Stimulated activated effector memory CD8-positive, alpha-beta T cell treated with anti-CD3 and anti-CD28 coated beads, Interleukin-12 subunit alpha, Interleukin-12 subunit beta, amount 100 ng/mL, for 72 hours (primary cell): ENCODE measurements around the gene RGS6.
A peak's percentile ranks its signal among the peaks of the same experiment; 100 is the strongest.

Experiments
- ATAC-seq: fragments of 150-1000 bp; cut with Tn5 transposase; 2 replicates; pipeline ENCODE4 v1.10.0; 2021
- DNase-seq, 2 donors: peaks; one replicate each; pipeline ENCODE4 v3.0.0; 2021 to 2022; ENCODE audit warnings: low spot score in 2 of 2
- H3K27ac Mint-ChIP-seq: one replicate; pipeline ENCODE4 v1.8.0; 2022; ENCODE audit warnings: mild to moderate bottlenecking, mixed read lengths
- H3K36me3 Mint-ChIP-seq: one replicate; pipeline ENCODE4 v1.8.0; 2022; ENCODE audit warnings: mild to moderate bottlenecking, mixed read lengths
- H3K4me1 Mint-ChIP-seq: one replicate; pipeline ENCODE4 v1.8.0; 2022; ENCODE audit warnings: mixed read lengths
- H3K4me3 Mint-ChIP-seq: one replicate; pipeline ENCODE4 v1.8.0; 2022; ENCODE audit warnings: mild to moderate bottlenecking, mixed read lengths
- H3K9me3 Mint-ChIP-seq: one replicate; pipeline ENCODE4 v1.8.0; 2022; ENCODE audit warnings: mixed read lengths

RGS6 gene

GRCh38 chr14:72512925-72513324, 580.7 kb downstream of the RGS6 start:
- ATAC-seq: no peak
- no peak overlapping the region for H3K4me3 Mint-ChIP-seq
- H3K4me1 Mint-ChIP-seq: peaks cover 17% of the 10 kb centered on the region
- H3K9me3 Mint-ChIP-seq: no peaks in the 10 kb centered on the region
- no peak overlapping the region for H3K27ac Mint-ChIP-seq
- no peaks in the 10 kb centered on the region for H3K36me3 Mint-ChIP-seq
- DNase-seq: no peak

GRCh38 chr14:72513346-72513745, 581.1 kb downstream of the RGS6 start:
- Mint-ChIP-seq H3K9me3 (no peaks in the 10 kb centered on the region), H3K27ac (peak overlapping the region; percentile 29), H3K4me3 (no peak overlapping the region), H3K4me1 (peaks cover 21% of the 10 kb centered on the region), H3K36me3 (no peaks in the 10 kb centered on the region)
- DNase-seq (no peak), ATAC-seq (no peak)

- H3K9me3 Mint-ChIP-seq: no peaks in the 10 kb centered on the region
- H3K36me3 Mint-ChIP-seq: no peaks in the 10 kb centered on the region
- peaks cover 29% of the 10 kb centered on the region for H3K4me1 Mint-ChIP-seq
- H3K27ac Mint-ChIP-seq: peak overlapping the region; percentile 29
- ATAC-seq: no peak
- DNase-seq: no peak
- no peak overlapping the region for H3K4me3 Mint-ChIP-seq
Observed at GRCh38 chr14:72513965-72514659, 581.9 kb downstream of the RGS6 start.

- Mint-ChIP-seq H3K4me1 (peaks cover 34% of the 10 kb centered on the region), H3K9me3 (no peaks in the 10 kb centered on the region), H3K36me3 (no peaks in the 10 kb centered on the region), H3K27ac (no peak overlapping the region), H3K4me3 (no peak overlapping the region)
- ATAC-seq (no peak), DNase-seq (no peak)
Observed at GRCh38 chr14:72514660-72515025, 582.4 kb downstream of the RGS6 start.

GRCh38 chr14:72515779-72516770, 583.8 kb downstream of the RGS6 start:
- ATAC-seq (no peak), DNase-seq (no peak)
- H3K27ac Mint-ChIP-seq: peak overlapping the region; percentile 12
- H3K36me3 Mint-ChIP-seq: no peaks in the 10 kb centered on the region
- H3K4me1 Mint-ChIP-seq: peaks cover 49% of the 10 kb centered on the region
- H3K4me3 Mint-ChIP-seq: no peak overlapping the region
- no peaks in the 10 kb centered on the region for H3K9me3 Mint-ChIP-seq

GRCh38 chr14:72516936-72517700, 584.9 kb downstream of the RGS6 start:
- H3K9me3 Mint-ChIP-seq: no peaks in the 10 kb centered on the region
- ATAC-seq (peak; percentile 29), DNase-seq (peak; percentile 59 to 84)
- H3K36me3 Mint-ChIP-seq: no peaks in the 10 kb centered on the region
- no peak overlapping the region for H3K4me3 Mint-ChIP-seq
- H3K4me1 Mint-ChIP-seq: peaks cover 59% of the 10 kb centered on the region
- H3K27ac Mint-ChIP-seq: no peak overlapping the region

- Mint-ChIP-seq H3K4me3 (peak overlapping the region; percentile 38), H3K4me1 (peaks cover 62% of the 10 kb centered on the region), H3K36me3 (no peaks in the 10 kb centered on the region), H3K27ac (no peak overlapping the region), H3K9me3 (no peaks in the 10 kb centered on the region)
- DNase-seq (no peak), ATAC-seq (no peak)
Observed at GRCh38 chr14:72517736-72518135, 585.5 kb downstream of the RGS6 start.

GRCh38 chr14:72518809-72519377, 586.7 kb downstream of the RGS6 start:
- H3K9me3 Mint-ChIP-seq: no peaks in the 10 kb centered on the region
- no peaks in the 10 kb centered on the region for H3K36me3 Mint-ChIP-seq
- H3K4me3 Mint-ChIP-seq: peak overlapping the region; percentile 38
- peak in 1 of 2 donors; percentile 66 for DNase-seq
- H3K4me1 Mint-ChIP-seq: peaks cover 62% of the 10 kb centered on the region
- peak overlapping the region; percentile 66 for H3K27ac Mint-ChIP-seq
- ATAC-seq: peak; percentile 92

- Mint-ChIP-seq H3K36me3 (no peaks in the 10 kb centered on the region), H3K27ac (peak overlapping the region; percentile 66), H3K4me1 (peaks cover 69% of the 10 kb centered on the region), H3K4me3 (peak overlapping the region; percentile 38), H3K9me3 (no peaks in the 10 kb centered on the region)
- ATAC-seq (peak; percentile 68), DNase-seq (no peak)
Observed at GRCh38 chr14:72519543-72519942, 587.3 kb downstream of the RGS6 start.

GRCh38 chr14:72521045-72521444, 588.8 kb downstream of the RGS6 start:
- H3K4me3 Mint-ChIP-seq: peak overlapping the region; percentile 38
- peaks cover 73% of the 10 kb centered on the region for H3K4me1 Mint-ChIP-seq
- no peaks in the 10 kb centered on the region for H3K36me3 Mint-ChIP-seq
- DNase-seq (no peak), ATAC-seq (peak; percentile 70)
- peak overlapping the region; percentile 68 for H3K27ac Mint-ChIP-seq
- H3K9me3 Mint-ChIP-seq: no peaks in the 10 kb centered on the region

- DNase-seq (no peak), ATAC-seq (no peak)
- H3K9me3 Mint-ChIP-seq: no peaks in the 10 kb centered on the region
- H3K36me3 Mint-ChIP-seq: no peaks in the 10 kb centered on the region
- no peak overlapping the region for H3K4me3 Mint-ChIP-seq
- peaks cover 64% of the 10 kb centered on the region for H3K4me1 Mint-ChIP-seq
- no peak overlapping the region for H3K27ac Mint-ChIP-seq
Observed at GRCh38 chr14:72521968-72522741, 589.9 kb downstream of the RGS6 start.

- ATAC-seq (no peak), DNase-seq (no peak)
- no peaks in the 10 kb centered on the region for H3K36me3 Mint-ChIP-seq
- no peaks in the 10 kb centered on the region for H3K9me3 Mint-ChIP-seq
- peaks cover 57% of the 10 kb centered on the region for H3K4me1 Mint-ChIP-seq
- no peak overlapping the region for H3K4me3 Mint-ChIP-seq
- H3K27ac Mint-ChIP-seq: no peak overlapping the region
Observed at GRCh38 chr14:72522847-72523246, 590.6 kb downstream of the RGS6 start.

GRCh38 chr14:72523424-72524294, 591.4 kb downstream of the RGS6 start:
- no peaks in the 10 kb centered on the region for H3K36me3 Mint-ChIP-seq
- H3K27ac Mint-ChIP-seq: no peak overlapping the region
- no peak for ATAC-seq
- no peak for DNase-seq
- H3K4me3 Mint-ChIP-seq: no peak overlapping the region
- peaks cover 54% of the 10 kb centered on the region for H3K4me1 Mint-ChIP-seq
- no peaks in the 10 kb centered on the region for H3K9me3 Mint-ChIP-seq

GRCh38 chr14:72524295-72524629, 592.0 kb downstream of the RGS6 start:
- DNase-seq: no peak
- no peaks in the 10 kb centered on the region for H3K9me3 Mint-ChIP-seq
- H3K4me1 Mint-ChIP-seq: peaks cover 51% of the 10 kb centered on the region
- H3K36me3 Mint-ChIP-seq: no peaks in the 10 kb centered on the region
- no peak overlapping the region for H3K27ac Mint-ChIP-seq
- ATAC-seq: no peak
- H3K4me3 Mint-ChIP-seq: no peak overlapping the region
